GM21723 (cell line): ENCODE results near the gene JPH3.

ENCODE experiments used
- ATAC-seq: cut with Tn5 transposase; IDR thresholded peaks from one replicate; pipeline ENCODE4 v1.9.1; 2021; ENCODE audit warnings: mild to moderate bottlenecking, moderate library complexity; ENCODE audit not compliant: unreplicated experiment

JPH3 gene

GRCh38 chr16:87598431-87598830 lies 3.9 kb upstream of the JPH3 start:
- no peak for ATAC-seq

GRCh38 chr16:87600246-87600645 lies 2.1 kb upstream of the JPH3 start:
- no peak for ATAC-seq

GRCh38 chr16:87601401-87601981 lies 817 bp upstream of the JPH3 start:
- ATAC-seq: no peak

GRCh38 chr16:87602821-87603683 lies 744 bp downstream of the JPH3 start:
- no peak for ATAC-seq

GRCh38 chr16:87603684-87604633 lies 1.7 kb downstream of the JPH3 start:
- ATAC-seq: no peak

GRCh38 chr16:87604634-87605111 lies 2.4 kb downstream of the JPH3 start:
- no peak for ATAC-seq

GRCh38 chr16:87607223-87607622 lies 4.9 kb downstream of the JPH3 start:
- no peak for ATAC-seq

GRCh38 chr16:87607871-87608270 lies 5.6 kb downstream of the JPH3 start:
- no peak for ATAC-seq

GRCh38 chr16:87608400-87608985 lies 6.2 kb downstream of the JPH3 start:
- no peak for ATAC-seq

GRCh38 chr16:87610026-87610425 lies 7.7 kb downstream of the JPH3 start:
- no peak for ATAC-seq

GRCh38 chr16:87611456-87611855 lies 9.1 kb downstream of the JPH3 start:
- ATAC-seq: no peak

- no peak for ATAC-seq
Observed at GRCh38 chr16:87613961-87614360, 11.7 kb downstream of the JPH3 start.

GRCh38 chr16:87615621-87616041 lies 13.3 kb downstream of the JPH3 start:
- no peak for ATAC-seq

- no peak for ATAC-seq
Observed at GRCh38 chr16:87616556-87616955, 14.2 kb downstream of the JPH3 start.

GRCh38 chr16:87618216-87618615 lies 15.9 kb downstream of the JPH3 start:
- no peak for ATAC-seq

GRCh38 chr16:87619360-87620200 lies 17.3 kb downstream of the JPH3 start:
- ATAC-seq: no peak

GRCh38 chr16:87620201-87620495 lies 17.8 kb downstream of the JPH3 start:
- ATAC-seq: no peak

- ATAC-seq: no peak
Observed at GRCh38 chr16:87621550-87621829, 19.2 kb downstream of the JPH3 start.

- no peak for ATAC-seq
Observed at GRCh38 chr16:87621976-87622713, 19.8 kb downstream of the JPH3 start.
